Endothelial cell (in vitro differentiated cells): Measurements from ENCODE around the gene OR6Y1. TPM values are rescaled to one million over a fixed set of nuclear protein-coding genes. Genes with fewer than 3 reads are reported as not detected.

Experiments used
- DNase-seq: peaks from one replicate; pipeline ENCODE4 v3.0.0; 2021; ENCODE audit warnings: low spot score
- H3K27ac Mint-ChIP-seq: one replicate; pipeline ENCODE4 v1.8.0; 2021; ENCODE audit warnings: mixed read lengths, inconsistent platforms; ENCODE audit not compliant: unreplicated experiment
- H3K27me3 Mint-ChIP-seq: one replicate; pipeline ENCODE4 v1.8.0; 2021; ENCODE audit warnings: mild to moderate bottlenecking, moderate library complexity, mixed read lengths, inconsistent platforms; ENCODE audit not compliant: unreplicated experiment
- H3K36me3 Mint-ChIP-seq: one replicate; pipeline ENCODE4 v1.8.0; 2021; ENCODE audit warnings: mild to moderate bottlenecking, low read depth, mixed read lengths, inconsistent platforms; ENCODE audit not compliant: unreplicated experiment
- H3K4me1 Mint-ChIP-seq: one replicate; pipeline ENCODE4 v1.8.0; 2021; ENCODE audit warnings: mild to moderate bottlenecking, mixed read lengths, inconsistent platforms; ENCODE audit not compliant: unreplicated experiment
- H3K4me3 Mint-ChIP-seq: one replicate; pipeline ENCODE4 v1.8.0; 2021; ENCODE audit warnings: mild to moderate bottlenecking, mixed read lengths, inconsistent platforms; ENCODE audit not compliant: unreplicated experiment
- H3K9me3 Mint-ChIP-seq: one replicate; pipeline ENCODE4 v1.8.0; 2021; ENCODE audit warnings: mixed read lengths, inconsistent platforms; ENCODE audit not compliant: unreplicated experiment
- CTCF ChIP-seq: fragments of 200-600 bp; sonication (generic); IDR thresholded peaks from one replicate; pipeline ENCODE4 v1.5.0; 2021; ENCODE audit warnings: antibody characterized with exemption; ENCODE audit not compliant: unreplicated experiment
- total RNA-seq: library from RNA; stranded (reverse); fragmentation: NEBNext Ultra II Directional; extraction: Animal tissue kit (Norgen Biotek cat#: 25700); gene quantifications from one replicate; pipeline ENCODE4 v1.2.1, GENCODE V29; 2021; ENCODE audit not compliant: unreplicated experiment

OR6Y1 gene
- total RNA-seq, 1 donor from 2014 or later = not detected

GRCh38 chr1:158527190-158527815, 26.9 kb downstream of the OR6Y1 start:
- H3K9me3 Mint-ChIP-seq = no peaks in the 10 kb centered on the region
- TF ChIP-seq CTCF = peak; percentile 62
- no peak overlapping the region for H3K4me3 Mint-ChIP-seq
- peaks cover 3% of the 10 kb centered on the region for H3K27me3 Mint-ChIP-seq
- peak; percentile 31 for DNase-seq
- H3K4me1 Mint-ChIP-seq = no peaks in the 10 kb centered on the region
- no peaks in the 10 kb centered on the region for H3K36me3 Mint-ChIP-seq
- H3K27ac Mint-ChIP-seq = peak overlapping the region; percentile 55

GRCh38 chr1:158521666-158522058, 32.5 kb downstream of the OR6Y1 start:
- DNase-seq = no peak
- H3K36me3 Mint-ChIP-seq = no peaks in the 10 kb centered on the region
- no peaks in the 10 kb centered on the region for H3K9me3 Mint-ChIP-seq
- TF ChIP-seq CTCF = no peak
- H3K4me1 Mint-ChIP-seq = no peaks in the 10 kb centered on the region
- H3K27me3 Mint-ChIP-seq = peaks cover 1% of the 10 kb centered on the region
- no peak overlapping the region for H3K4me3 Mint-ChIP-seq
- no peak overlapping the region for H3K27ac Mint-ChIP-seq

DNA sequence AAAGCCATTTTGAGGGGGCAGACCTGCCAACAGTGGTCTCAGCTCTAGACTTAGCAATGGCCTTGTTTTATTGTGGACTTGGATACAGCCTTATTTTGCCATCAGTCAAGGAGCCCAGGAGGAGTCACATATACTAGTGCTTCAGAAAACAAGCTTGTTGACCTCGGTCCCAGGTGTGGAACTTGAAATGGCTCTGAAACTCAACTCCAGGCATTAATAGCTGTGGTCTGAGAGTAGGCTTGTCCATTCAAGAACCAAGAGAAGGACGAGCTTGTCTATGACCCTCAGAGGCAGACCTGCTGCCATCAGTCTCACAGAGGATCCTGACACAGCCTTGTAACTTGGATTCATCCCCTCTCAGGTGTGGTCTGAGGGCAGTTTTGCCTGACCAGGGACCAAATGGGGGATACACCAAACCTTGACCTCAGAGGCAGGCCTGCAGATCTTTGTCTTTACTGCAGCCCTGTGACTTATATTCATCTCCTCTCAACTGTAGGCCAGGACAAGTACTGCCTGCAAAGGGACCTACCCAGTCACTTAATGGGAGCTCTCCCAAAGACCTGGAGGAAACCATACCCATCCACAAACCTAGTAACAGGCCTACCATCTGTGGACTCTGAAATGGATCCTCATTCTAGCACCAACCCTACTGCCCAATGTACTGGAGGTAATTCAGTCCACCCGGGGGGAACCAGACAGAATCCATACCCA, 33.1 kb downstream of the OR6Y1 start:
- Mint-ChIP-seq H3K4me3 (no peak overlapping the region), H3K27ac (no peak overlapping the region), H3K36me3 (no peaks in the 10 kb centered on the region), H3K9me3 (no peaks in the 10 kb centered on the region), H3K4me1 (no peaks in the 10 kb centered on the region), H3K27me3 (peaks cover 1% of the 10 kb centered on the region)
- no peak for DNase-seq
- TF ChIP-seq CTCF = no peak

- TF ChIP-seq CTCF = no peak
- Mint-ChIP-seq H3K4me1 (no peaks in the 10 kb centered on the region), H3K36me3 (no peaks in the 10 kb centered on the region), H3K27me3 (peaks cover 1% of the 10 kb centered on the region), H3K9me3 (no peaks in the 10 kb centered on the region), H3K4me3 (no peak overlapping the region), H3K27ac (no peak overlapping the region)
- no peak for DNase-seq
These were observed 34.2 kb downstream of the OR6Y1 start for GRCh38 chr1:158520021-158520420.

- Mint-ChIP-seq H3K4me1 (no peaks in the 10 kb centered on the region), H3K27ac (no peak overlapping the region), H3K4me3 (no peak overlapping the region), H3K27me3 (no peaks in the 10 kb centered on the region), H3K36me3 (no peaks in the 10 kb centered on the region), H3K9me3 (no peaks in the 10 kb centered on the region)
- TF ChIP-seq CTCF = no peak
- DNase-seq = no peak
These were observed 37.2 kb downstream of the OR6Y1 start for GRCh38 chr1:158516966-158517365.
